Right lobe of liver (tissue), 4 donors: ENCODE results near the gene CLCA1.

Source experiments
- CTCF ChIP-seq, 4 donors: fragments of 200-600 bp in 3 of 4; fragments of 450-650 bp in 1 of 4; IDR thresholded peaks; one replicate each; pipeline versions ENCODE4 v1.5.1 to v1.8.0; 2016 to 2022; ENCODE audit warnings: antibody characterized with exemption in 4 of 4, mild to moderate bottlenecking in 2 of 4
- POLR2A ChIP-seq: fragments of 450-650 bp; IDR thresholded peaks from one replicate; pipeline ENCODE4 v1.6.1; 2017; ENCODE audit warnings: antibody characterized with exemption, mild to moderate bottlenecking
- donor health status: DM: no; HTN: no; CAD: no.
- donor health status: DM: no; HTN: no; CAD: no.
- donor health status: DM: no; HTN: yes; CAD: no.

DNA sequence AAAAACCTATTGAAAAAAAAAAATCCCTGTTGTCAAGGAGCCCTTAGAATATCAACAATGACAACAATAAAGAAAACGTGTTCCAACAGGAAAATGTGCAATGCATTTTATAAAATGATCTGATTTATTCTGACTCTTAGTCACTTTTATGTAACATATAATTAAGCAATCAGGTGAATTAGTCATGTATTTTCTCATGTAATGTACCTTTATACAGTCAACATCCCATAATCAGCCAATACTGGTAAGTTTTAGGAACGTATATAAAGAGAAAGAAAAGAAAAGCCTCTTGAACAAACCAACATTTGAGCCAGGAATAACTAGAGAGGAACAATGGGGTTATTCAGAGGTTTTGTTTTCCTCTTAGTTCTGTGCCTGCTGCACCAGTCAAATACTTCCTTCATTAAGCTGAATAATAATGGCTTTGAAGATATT lies 78.1 kb downstream of the CLCA1 start, which contains the start of gene CLCA4:
- TF ChIP-seq CTCF (IDR thresholded peaks at IDR 0.05) (no peak), POLR2A (no peak)
